Activated CD4-positive, alpha-beta T cell treated with anti-CD3 and anti-CD28 coated beads, Interleukin-2, amount 10 ng/mL, durations not matched to agents 7 days and 5 days (primary cell): ENCODE data around the gene MTR. TPM values are rescaled to one million over a fixed set of nuclear protein-coding genes. Genes with fewer than 3 reads are reported as not detected.

ENCODE experiments used
- CTCF ChIA-PET: fragments of 350-600 bp; sonication (Branson Sonifier 250); formaldehyde crosslinking; loops from one replicate; lab custom pipeline; 2021; ENCODE audit warnings: antibody characterized with exemption; lab: Charles Lee
- POLR2A ChIA-PET: fragments of 350-600 bp; sonication (Branson Sonifier 250); formaldehyde crosslinking; loops from one replicate; lab custom pipeline; 2021; ENCODE audit warnings: antibody characterized with exemption; lab: Charles Lee
- DNase-seq: peaks from one replicate; pipeline ENCODE4 v3.0.0-alpha.2; 2020
- H3K27ac Mint-ChIP-seq: one replicate; pipeline ENCODE4 v1.8.0; 2021; ENCODE audit warnings: mild to moderate bottlenecking, moderate library complexity, mixed read lengths
- H3K27me3 Mint-ChIP-seq: one replicate; pipeline ENCODE4 v1.8.0; 2021; ENCODE audit warnings: mixed read lengths
- H3K36me3 Mint-ChIP-seq: one replicate; pipeline ENCODE4 v1.8.0; 2021; ENCODE audit warnings: low read depth, mixed read lengths
- H3K4me1 Mint-ChIP-seq: one replicate; pipeline ENCODE4 v1.8.0; 2021; ENCODE audit warnings: mixed read lengths
- H3K4me3 Mint-ChIP-seq: one replicate; pipeline ENCODE4 v1.8.0; 2021; ENCODE audit warnings: mild to moderate bottlenecking, moderate library complexity, mixed read lengths
- H3K9me3 Mint-ChIP-seq: one replicate; pipeline ENCODE4 v1.8.0; 2021; ENCODE audit warnings: mixed read lengths
- total RNA-seq, 2 experiments: library from RNA; stranded (reverse); gene quantifications; one replicate each; pipeline ENCODE4 v1.2.3, GENCODE V29; 2021

Gene MTR
- total RNA-seq, 2 experiments from 2014 or later: 41.1 to 42.5 TPM

- H3K4me3 Mint-ChIP-seq: no peak overlapping the region
- no peaks in the 10 kb centered on the region for H3K9me3 Mint-ChIP-seq
- H3K27me3 Mint-ChIP-seq: no peaks in the 10 kb centered on the region
- H3K27ac Mint-ChIP-seq: no peak overlapping the region
- POLR2A ChIA-PET: interaction anchor here (0.6 kb wide), 1 partner anchor 236 kb away, joined by 3 read pairs; the partner anchor contains the start of gene LGALS8
- CTCF ChIA-PET: interaction anchor here (0.6 to 2.4 kb wide), 2 partner anchors 22 to 110 kb away, joined by 3 to 8 read pairs; no protein-coding TSS in a partner anchor
- H3K4me1 Mint-ChIP-seq: peaks cover 4% of the 10 kb centered on the region
- DNase-seq: no peak
- H3K36me3 Mint-ChIP-seq: no peaks in the 10 kb centered on the region
Observed at GRCh38 chr1:236760480-236760879, 34.6 kb upstream of the MTR start.

GRCh38 chr1:236760986-236761385, 34.1 kb upstream of the MTR start:
- no peaks in the 10 kb centered on the region for H3K36me3 Mint-ChIP-seq
- H3K27ac Mint-ChIP-seq: no peak overlapping the region
- no peak for DNase-seq
- peaks cover 3% of the 10 kb centered on the region for H3K27me3 Mint-ChIP-seq
- ChIA-PET CTCF (no interaction called here), POLR2A (no interaction called here)
- H3K9me3 Mint-ChIP-seq: no peaks in the 10 kb centered on the region
- no peak overlapping the region for H3K4me3 Mint-ChIP-seq
- peaks cover 4% of the 10 kb centered on the region for H3K4me1 Mint-ChIP-seq

- Mint-ChIP-seq H3K4me3 (no peak overlapping the region), H3K36me3 (no peaks in the 10 kb centered on the region), H3K27ac (no peak overlapping the region), H3K9me3 (no peaks in the 10 kb centered on the region), H3K27me3 (peaks cover 3% of the 10 kb centered on the region), H3K4me1 (peaks cover 4% of the 10 kb centered on the region)
- no peak for DNase-seq
- ChIA-PET POLR2A (no interaction called here), CTCF (no interaction called here)
Observed at GRCh38 chr1:236761397-236762132, 33.5 kb upstream of the MTR start.

GRCh38 chr1:236762410-236762809, 32.7 kb upstream of the MTR start:
- CTCF ChIA-PET: no interaction called here
- POLR2A ChIA-PET: no interaction called here
- Mint-ChIP-seq H3K4me3 (no peak overlapping the region), H3K27me3 (peaks cover 3% of the 10 kb centered on the region), H3K36me3 (no peaks in the 10 kb centered on the region), H3K9me3 (no peaks in the 10 kb centered on the region), H3K27ac (no peak overlapping the region), H3K4me1 (peaks cover 4% of the 10 kb centered on the region)
- DNase-seq: no peak

- Mint-ChIP-seq H3K9me3 (no peaks in the 10 kb centered on the region), H3K27ac (no peak overlapping the region), H3K36me3 (no peaks in the 10 kb centered on the region), H3K27me3 (peaks cover 14% of the 10 kb centered on the region), H3K4me3 (no peak overlapping the region), H3K4me1 (peaks cover 1% of the 10 kb centered on the region)
- POLR2A ChIA-PET: no interaction called here
- DNase-seq: no peak
- CTCF ChIA-PET: no interaction called here
Observed at GRCh38 chr1:236765831-236766230, 29.3 kb upstream of the MTR start.

GRCh38 chr1:236766506-236766905, 28.6 kb upstream of the MTR start:
- ChIA-PET POLR2A (no interaction called here), CTCF (no interaction called here)

GRCh38 chr1:236767276-236767675, 27.8 kb upstream of the MTR start:
- Mint-ChIP-seq H3K9me3 (no peaks in the 10 kb centered on the region), H3K36me3 (no peaks in the 10 kb centered on the region), H3K4me3 (no peak overlapping the region), H3K4me1 (peaks cover 1% of the 10 kb centered on the region), H3K27ac (no peak overlapping the region), H3K27me3 (peaks cover 14% of the 10 kb centered on the region)
- POLR2A ChIA-PET: no interaction called here
- no peak for DNase-seq
- CTCF ChIA-PET: no interaction called here

More at GRCh38 chr1:236766506-236766905, 28.6 kb upstream of the MTR start:
- Mint-ChIP-seq H3K4me1 (peaks cover 1% of the 10 kb centered on the region), H3K27me3 (peaks cover 14% of the 10 kb centered on the region), H3K27ac (no peak overlapping the region), H3K9me3 (no peaks in the 10 kb centered on the region), H3K36me3 (no peaks in the 10 kb centered on the region), H3K4me3 (no peak overlapping the region)
- no peak for DNase-seq

- CTCF ChIA-PET: interaction anchor here (0.6 to 1.7 kb wide), 4 partner anchors 18 to 90 kb away, joined by 3 to 4 read pairs (median 4); partner anchors contain the start of gene MTR
- POLR2A ChIA-PET: no interaction called here
- H3K4me3 Mint-ChIP-seq: no peak overlapping the region
- H3K4me1 Mint-ChIP-seq: no peaks in the 10 kb centered on the region
- H3K9me3 Mint-ChIP-seq: no peaks in the 10 kb centered on the region
- no peak overlapping the region for H3K27ac Mint-ChIP-seq
- H3K36me3 Mint-ChIP-seq: no peaks in the 10 kb centered on the region
- peaks cover 16% of the 10 kb centered on the region for H3K27me3 Mint-ChIP-seq
- DNase-seq: no peak
Observed at GRCh38 chr1:236768601-236769000, 26.5 kb upstream of the MTR start.

GRCh38 chr1:236773919-236774318, 21.2 kb upstream of the MTR start:
- no peak for DNase-seq
- no peak overlapping the region for H3K27ac Mint-ChIP-seq
- peaks cover 22% of the 10 kb centered on the region for H3K27me3 Mint-ChIP-seq
- CTCF ChIA-PET: no interaction called here
- POLR2A ChIA-PET: no interaction called here
- H3K4me3 Mint-ChIP-seq: no peak overlapping the region
- H3K36me3 Mint-ChIP-seq: no peaks in the 10 kb centered on the region
- peaks cover 2% of the 10 kb centered on the region for H3K9me3 Mint-ChIP-seq
- H3K4me1 Mint-ChIP-seq: no peaks in the 10 kb centered on the region

GRCh38 chr1:236774926-236775325, 20.2 kb upstream of the MTR start:
- no peaks in the 10 kb centered on the region for H3K4me1 Mint-ChIP-seq
- no peak for DNase-seq
- no peak overlapping the region for H3K27ac Mint-ChIP-seq
- H3K4me3 Mint-ChIP-seq: no peak overlapping the region
- ChIA-PET POLR2A (no interaction called here), CTCF (no interaction called here)
- peaks cover 23% of the 10 kb centered on the region for H3K27me3 Mint-ChIP-seq
- peaks cover 8% of the 10 kb centered on the region for H3K9me3 Mint-ChIP-seq
- H3K36me3 Mint-ChIP-seq: no peaks in the 10 kb centered on the region

GRCh38 chr1:236779312-236779711, 15.8 kb upstream of the MTR start:
- ChIA-PET POLR2A (no interaction called here), CTCF (no interaction called here)
- H3K4me1 Mint-ChIP-seq: no peaks in the 10 kb centered on the region

GRCh38 chr1:236785477-236785876, 9.6 kb upstream of the MTR start:
- H3K9me3 Mint-ChIP-seq: no peaks in the 10 kb centered on the region
- no peaks in the 10 kb centered on the region for H3K36me3 Mint-ChIP-seq
- peaks cover 14% of the 10 kb centered on the region for H3K27me3 Mint-ChIP-seq
- no peaks in the 10 kb centered on the region for H3K4me1 Mint-ChIP-seq
- H3K4me3 Mint-ChIP-seq: no peak overlapping the region
- no peak overlapping the region for H3K27ac Mint-ChIP-seq
- ChIA-PET POLR2A (no interaction called here), CTCF (interaction anchor here (0.6 to 1.5 kb wide), 2 partner anchors 9 to 503 kb away, joined by 3 to 4 read pairs; partner anchors contain the start of gene MTR)
- no peak for DNase-seq

More at GRCh38 chr1:236779312-236779711, 15.8 kb upstream of the MTR start:
- H3K4me3 Mint-ChIP-seq: no peak overlapping the region
- H3K36me3 Mint-ChIP-seq: no peaks in the 10 kb centered on the region
- H3K27ac Mint-ChIP-seq: no peak overlapping the region
- no peak for DNase-seq
- peaks cover 26% of the 10 kb centered on the region for H3K27me3 Mint-ChIP-seq
- peaks cover 8% of the 10 kb centered on the region for H3K9me3 Mint-ChIP-seq

- Mint-ChIP-seq H3K4me1 (no peaks in the 10 kb centered on the region), H3K4me3 (no peak overlapping the region), H3K9me3 (no peaks in the 10 kb centered on the region), H3K27me3 (peaks cover 10% of the 10 kb centered on the region), H3K27ac (no peak overlapping the region), H3K36me3 (no peaks in the 10 kb centered on the region)
- DNase-seq: no peak
- ChIA-PET CTCF (interaction anchor here (1.4 to 1.5 kb wide), 2 partner anchors 8 to 18 kb away, joined by 3 to 4 read pairs; partner anchors contain the start of gene MTR), POLR2A (no interaction called here)
Observed at GRCh38 chr1:236786453-236786852, 8.6 kb upstream of the MTR start.
